HepG2 (cell line): ENCODE data around the gene MOCS1. TPM values are rescaled to one million over a fixed set of nuclear protein-coding genes. Genes with fewer than 3 reads are reported as not detected.
A peak's percentile ranks its signal among the peaks of the same experiment; 100 is the strongest.

ENCODE experiments used
- CENPX ChIP-seq: sonication (generic); formaldehyde crosslinking; IDR thresholded peaks from 2 replicates; pipeline ENCODE4 v1.9.0; 2021; ENCODE audit warnings: mild to moderate bottlenecking, missing genetic modification reagents, moderate library complexity
- GPN1 ChIP-seq: sonication (generic); formaldehyde crosslinking; IDR thresholded peaks from 2 replicates; pipeline ENCODE4 v1.5.1; 2020; ENCODE audit warnings: missing genetic modification reagents, borderline replicate concordance
- GTF3A ChIP-seq: sonication (generic); formaldehyde crosslinking; conservative IDR thresholded peaks from 2 replicates; pipeline ENCODE4 v1.4.0; 2020; ENCODE audit warnings: mild to moderate bottlenecking, missing genetic modification reagents
- HCFC1 ChIP-seq: fragments of 150-350 bp; IDR thresholded peaks from 2 replicates; pipeline ENCODE4 v1.6.1; 2014; ENCODE audit warnings: low read depth, low read length
- IRF2 ChIP-seq: IDR thresholded peaks from 2 replicates; pipeline ENCODE4 v1.6.1; 2018; ENCODE audit warnings: missing genetic modification reagents, missing compliant biosample characterization
- RARA ChIP-seq: IDR thresholded peaks from 2 replicates; pipeline ENCODE4 v1.6.1; 2016; ENCODE audit warnings: missing genetic modification reagents, missing compliant biosample characterization
- SKIL ChIP-seq: sonication (generic); formaldehyde crosslinking; IDR thresholded peaks from 2 replicates; pipeline ENCODE4 v1.8.0; 2022; ENCODE audit warnings: missing genetic modification reagents, mild to moderate bottlenecking, moderate library complexity, borderline replicate concordance
- ZBTB33 ChIP-seq: sonication (generic); formaldehyde crosslinking; IDR thresholded peaks from 2 replicates; pipeline ENCODE4 v1.4.0; 2020; ENCODE audit warnings: missing genetic modification reagents
- ZBTB46 ChIP-seq: sonication (generic); formaldehyde crosslinking; IDR thresholded peaks from 2 replicates; pipeline ENCODE4 v1.4.0; 2020; ENCODE audit warnings: mild to moderate bottlenecking, missing genetic modification reagents, borderline replicate concordance
- ZFX ChIP-seq: sonication (generic); formaldehyde crosslinking; IDR thresholded peaks from 2 replicates; pipeline ENCODE4 v1.4.0; 2020; ENCODE audit warnings: mild to moderate bottlenecking, low read depth, missing genetic modification reagents, moderate library complexity
- ZNF142 ChIP-seq: sonication (generic); formaldehyde crosslinking; IDR thresholded peaks from 2 replicates; pipeline ENCODE4 v1.4.0; 2020; ENCODE audit warnings: missing genetic modification reagents
- ZNF576 ChIP-seq: sonication (generic); formaldehyde crosslinking; IDR thresholded peaks from 2 replicates; pipeline ENCODE4 v1.4.0; 2020; ENCODE audit warnings: mild to moderate bottlenecking, missing genetic modification reagents
- ZNF784 ChIP-seq: sonication (generic); formaldehyde crosslinking; IDR thresholded peaks from 2 replicates; pipeline ENCODE4 v1.5.1; 2020; ENCODE audit warnings: missing genetic modification reagents, mild to moderate bottlenecking, borderline replicate concordance
- ZSCAN25 ChIP-seq: sonication (generic); formaldehyde crosslinking; IDR thresholded peaks from 2 replicates; pipeline ENCODE4 v1.8.0; 2022; ENCODE audit warnings: mild to moderate bottlenecking, missing genetic modification reagents
- polyA plus RNA-seq, 8 experiments: library from polyadenylated mRNA; depleted of rRNA in 3 of 8; stranded (reverse) in 7 of 8; unstranded in 1 of 8; fragments of >200 nt; fragmentation: Illumina TruSeq in 4 of 8; extraction: Trizol in 4 of 8; gene quantifications; 2 replicates each; pipeline versions ENCODE4 v1.2.1 to v1.2.3, GENCODE V29; 2011 to 2016; ENCODE audit warnings: low read depth in 4 of 8, missing spikeins in 1 of 8, mixed read lengths in 1 of 8; ENCODE audit not compliant: insufficient read depth in 1 of 8
- total RNA-seq, 5 experiments: library from RNA; depleted of rRNA; stranded (reverse); fragments of >200 nt; fragmentation: Illumina TruSeq; extraction: Trizol; gene quantifications; 2 replicates each; pipeline ENCODE4 v1.2.3, GENCODE V29; 2016; ENCODE audit warnings: low read depth in 1 of 5

MOCS1 gene
- total and polyA plus RNA-seq, 2 of the 13 experiments (the other 11 are each of a cell fraction or from before 2014, with no cell fraction given), result 5.3 to 11.7 TPM

- TF ChIP-seq ZNF784 (CRISPR knock-in tag) (no peak), GPN1 (CRISPR knock-in tag) (no peak), GTF3A (no peak), ZNF576 (CRISPR knock-in tag) (no peak), ZNF142 (no peak; the same call in 1 of the 2 replicates), ZBTB46 (CRISPR knock-in tag) (no peak), SKIL (CRISPR knock-in tag) (no peak), RARA (CRISPR knock-in tag) (peak; percentile 50; the same call in 1 of the 2 replicates), CENPX (CRISPR knock-in tag) (no peak), ZBTB33 (CRISPR knock-in tag) (no peak), IRF2 (CRISPR knock-in tag) (peak; percentile 80), ZSCAN25 (no peak), HCFC1 (peak; percentile 82), ZFX (CRISPR knock-in tag) (peak; percentile 60)
Measured at GRCh38 chr6:39934131-39934757, at the start of gene MOCS1 (continued).
